Frontal cortex (tissue), 4 donors: ENCODE measurements around the gene VPS45. TPM values are rescaled to one million over a fixed set of nuclear protein-coding genes. Genes with fewer than 3 reads are reported as not detected.
"Not testable (repeated sequence)": the region's sequence is repeated elsewhere in the genome, so short reads cannot be mapped to it uniquely, and the experiment has no call there.

ENCODE experiments used
- DNase-seq, 2 donors: peaks; one replicate each; pipeline ENCODE4 v3.0.0; 2012; ENCODE audit warnings: low spot score in 2 of 2
- FAIRE-seq: peaks from 2 replicates; lab custom pipeline; 2012; peaks lifted over from hg19 to GRCh38; lab: Jason Lieb, UNC
- total RNA-seq: library from RNA; depleted of rRNA; stranded (reverse); fragments of >200 nt; gene quantifications from one replicate; pipeline ENCODE4 v1.2.3, GENCODE V29; 2014
- donor health status: control.
- donor health status: control.
- donor health status: control.

The VPS45 gene
- total RNA-seq, 1 donor from 2014 or later = 70.1 TPM

- DNase-seq (no peak), FAIRE-seq (no peak)
These were observed 112.3 kb downstream of the VPS45 start for GRCh38 chr1:150179867-150180266.

DNA sequence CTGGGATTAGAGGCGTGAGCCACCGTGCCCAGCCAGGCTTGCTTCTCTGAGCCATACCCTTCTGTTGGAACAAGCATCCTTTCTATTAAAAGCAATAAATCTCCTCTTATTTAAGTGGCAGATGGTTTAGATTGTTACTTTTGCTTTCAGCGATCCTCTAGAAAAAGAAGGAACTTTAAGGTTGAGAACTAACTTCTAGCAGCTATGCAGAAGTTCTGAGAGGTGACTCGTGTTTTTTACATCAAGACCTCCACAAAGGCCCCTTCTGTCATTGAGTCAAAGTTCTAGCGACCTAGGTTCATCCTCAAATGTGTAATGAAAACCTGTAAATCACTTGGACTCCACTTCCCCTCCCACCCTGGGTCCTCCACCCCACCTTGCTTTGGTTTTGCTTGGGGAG lies 112.9 kb downstream of the VPS45 start:
- FAIRE-seq (no peak), DNase-seq (no peak)

DNA sequence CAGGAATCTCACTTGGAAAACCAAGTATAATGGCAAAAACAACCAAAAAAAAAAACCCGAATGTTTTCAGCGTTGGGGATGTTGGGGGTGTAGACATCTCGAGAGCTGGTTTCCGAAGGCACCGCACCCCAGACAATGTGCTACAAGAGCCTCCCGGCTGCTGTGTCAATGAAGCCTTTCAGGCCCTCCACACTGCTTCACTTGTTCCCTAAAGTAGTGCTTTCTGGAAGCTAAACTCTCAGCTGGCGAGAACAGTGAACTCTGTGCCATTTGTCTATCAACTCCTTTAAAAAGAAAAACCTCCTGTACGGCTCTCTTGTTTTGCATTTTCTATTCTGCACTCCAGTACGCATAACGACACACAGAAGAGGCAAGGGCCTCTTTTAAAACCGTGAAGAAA lies 114.7 kb downstream of the VPS45 start:
- FAIRE-seq = no peak
- DNase-seq = peak in 1 of 2 donors; percentile 45

DNA sequence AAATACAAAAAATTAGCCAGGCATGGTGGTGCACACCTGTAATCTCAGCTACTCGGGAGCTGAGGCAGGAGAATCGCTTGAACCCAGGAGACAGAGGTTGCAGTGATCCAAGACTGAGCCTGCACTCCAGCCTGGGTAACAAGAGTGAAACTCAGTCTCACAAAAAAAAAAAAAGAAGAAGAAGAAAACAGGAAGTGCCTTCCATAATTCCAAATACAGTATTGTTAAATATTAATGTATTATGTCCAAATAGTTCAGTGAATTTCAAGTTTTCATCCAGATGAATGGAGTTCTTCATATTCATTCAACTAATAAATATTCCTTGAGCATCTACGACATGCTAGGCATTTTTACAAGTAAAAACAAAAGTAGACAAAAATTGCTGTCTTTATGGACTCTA lies 115.5 kb downstream of the VPS45 start:
- DNase-seq = no peak
- no peak for FAIRE-seq

DNA sequence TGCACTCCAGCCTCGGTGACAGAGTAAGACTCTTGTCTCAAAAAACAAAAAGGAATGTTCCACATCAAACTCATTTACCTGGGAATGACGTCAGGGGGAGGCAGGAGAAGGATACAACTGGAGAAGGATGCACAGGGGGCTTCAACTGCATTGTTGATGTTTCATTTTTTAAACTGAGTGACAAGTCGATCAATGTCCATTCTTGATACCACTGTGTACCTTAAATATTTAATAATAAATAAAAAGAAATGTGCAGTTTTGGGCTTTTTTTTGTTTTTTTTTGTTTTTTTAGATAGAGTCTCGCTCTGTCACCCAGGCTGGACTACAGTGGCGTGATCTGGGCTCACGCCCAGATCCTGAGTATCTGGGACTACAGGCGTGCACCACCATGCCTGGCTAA lies 117.9 kb downstream of the VPS45 start:
- no peak for FAIRE-seq
- DNase-seq = no peak

GRCh38 chr1:150186438-150186788 lies 118.8 kb downstream of the VPS45 start:
- FAIRE-seq, DNase-seq: not testable (repeated sequence)

DNA sequence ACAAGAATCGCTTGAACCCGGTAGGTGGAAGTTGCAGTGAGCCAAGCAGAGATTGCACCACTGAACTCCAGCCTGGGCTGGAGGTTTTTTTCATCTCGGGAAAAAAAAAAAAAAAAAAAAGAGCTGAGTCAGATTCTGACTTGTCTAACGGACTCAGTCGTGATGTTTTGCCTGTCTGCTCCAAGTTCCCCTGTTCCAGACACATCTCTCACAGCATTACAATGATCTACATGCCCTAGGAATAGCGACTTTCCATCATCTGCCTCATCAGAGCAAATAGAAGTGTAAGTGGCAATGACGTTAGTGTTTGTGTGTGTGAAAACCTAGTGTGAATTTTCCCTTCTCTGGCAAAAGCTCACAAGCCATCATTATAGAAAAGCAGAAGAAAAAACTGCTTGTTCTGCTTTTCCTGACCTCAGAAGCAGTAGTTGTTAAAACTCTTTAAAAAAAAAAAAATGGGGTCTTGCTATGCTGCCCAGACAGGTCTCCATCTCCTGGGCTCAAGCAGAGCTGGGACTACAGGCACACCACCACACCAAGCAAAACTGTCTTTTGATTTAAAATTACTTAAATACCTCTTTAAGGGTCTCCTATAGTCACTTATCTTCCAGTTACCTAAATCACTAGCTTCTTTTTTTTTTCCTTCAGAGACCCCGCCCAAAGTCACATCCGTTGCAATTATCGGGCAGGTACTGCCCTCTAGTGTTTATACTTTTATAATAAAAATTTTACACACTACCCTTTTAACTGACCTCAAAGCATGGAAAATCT lies 119.4 kb downstream of the VPS45 start:
- no peak for DNase-seq
- no peak for FAIRE-seq

DNA sequence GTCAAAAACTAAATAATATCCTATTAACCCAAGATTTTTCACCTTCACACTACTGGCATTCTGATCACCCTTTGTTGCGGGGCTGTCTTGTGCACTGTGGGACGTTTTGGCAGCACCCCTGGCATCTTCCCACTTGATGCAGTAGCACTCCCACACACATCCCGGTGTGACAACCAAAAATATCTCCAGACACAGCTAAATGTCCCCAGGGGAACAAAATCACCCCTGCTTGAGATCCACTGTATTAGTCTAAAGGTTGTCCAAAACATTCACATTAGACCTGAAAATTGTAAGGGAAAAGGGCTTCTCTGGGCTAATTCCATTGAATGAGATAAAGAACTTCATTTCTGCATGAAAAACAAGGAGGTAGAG lies 120.0 kb downstream of the VPS45 start:
- DNase-seq = no peak

GRCh38 chr1:150192012-150192411 lies 124.4 kb downstream of the VPS45 start:
- no peak for FAIRE-seq
- DNase-seq = no peak

More for the DNA sequence above, 120.0 kb downstream of the VPS45 start:
- FAIRE-seq = no peak

GRCh38 chr1:150194381-150195031 lies 126.9 kb downstream of the VPS45 start:
- no peak for DNase-seq
- FAIRE-seq = no peak

Other genes starting within 250 kb of the VPS45 start
- gene BOLA1, start 168.2 kb upstream of the VPS45 start, total RNA-seq = 10.2 TPM
- gene SV2A, start 149.9 kb upstream of the VPS45 start, total RNA-seq = 73.0 TPM
- gene SF3B4, start 140.0 kb upstream of the VPS45 start, total RNA-seq = 7.3 TPM
- gene MTMR11, start 130.9 kb upstream of the VPS45 start, total RNA-seq = 2.0 TPM
- 4.9 TPM for gene OTUD7B, start 57.0 kb upstream of the VPS45 start, total RNA-seq
- gene PLEKHO1, start 82.1 kb downstream of the VPS45 start, total RNA-seq = 76.6 TPM
- gene ANP32E, start 168.3 kb downstream of the VPS45 start, total RNA-seq = 18.8 TPM
- 0.41 TPM for gene CA14, start 190.0 kb downstream of the VPS45 start, total RNA-seq
- 83.2 TPM for gene APH1A, start 201.2 kb downstream of the VPS45 start, total RNA-seq
- 9.4 TPM for gene C1orf54, start 205.0 kb downstream of the VPS45 start, total RNA-seq
- 2.0 TPM for gene CIART, start 214.8 kb downstream of the VPS45 start, total RNA-seq
- 84.0 TPM for gene MRPS21, start 226.1 kb downstream of the VPS45 start, total RNA-seq